Neuronal stem cell (in vitro differentiated cells): ENCODE measurements around the gene NSL1.

ENCODE experiments used
- DNase-seq: peaks from one replicate; pipeline ENCODE4 v3.0.0-alpha.2; 2013; ENCODE audit warnings: low spot score
- H2AFZ ChIP-seq: one replicate; pipeline ENCODE4 v1.6.1; 2013; ENCODE audit warnings: mild to moderate bottlenecking, low read length, inconsistent platforms
- H2AK5ac ChIP-seq: 2 replicates; pipeline ENCODE4 v1.6.1; 2013; ENCODE audit warnings: low read depth, mild to moderate bottlenecking, inconsistent platforms, low read length, moderate library complexity, mixed read lengths
- H2BK120ac ChIP-seq: 2 replicates; pipeline ENCODE4 v1.6.1; 2013; ENCODE audit warnings: low read depth, mild to moderate bottlenecking, inconsistent platforms, low read length, moderate library complexity, mixed read lengths
- H2BK12ac ChIP-seq: one replicate; pipeline ENCODE4 v1.6.1; 2013; ENCODE audit warnings: low read length, inconsistent platforms
- H2BK15ac ChIP-seq: 2 replicates; pipeline ENCODE4 v1.6.1; 2013; ENCODE audit warnings: mild to moderate bottlenecking, low read length, inconsistent platforms, mixed read lengths
- H2BK5ac ChIP-seq: one replicate; pipeline ENCODE4 v1.6.1; 2013; ENCODE audit warnings: inconsistent platforms, mild to moderate bottlenecking, low read length, moderate library complexity
- H3K14ac ChIP-seq: one replicate; pipeline ENCODE4 v1.6.1; 2013; ENCODE audit warnings: low read length, inconsistent platforms
- H3K18ac ChIP-seq: 2 replicates; pipeline ENCODE4 v1.6.1; 2013; ENCODE audit warnings: low read length, inconsistent platforms
- H3K23ac ChIP-seq: 2 replicates; pipeline ENCODE4 v1.6.1; 2013; ENCODE audit warnings: low read depth, mild to moderate bottlenecking, mixed read lengths, low read length, inconsistent platforms; ENCODE audit not compliant: poor library complexity
- H3K27ac ChIP-seq: replicated peaks from 3 replicates; pipeline ENCODE4 v1.5.1; 2013; ENCODE audit warnings: low read length, inconsistent platforms
- H3K27me3 ChIP-seq, 3 experiments: 2 replicates each; pipeline ENCODE4 v1.6.1; 2013; ENCODE audit warnings: low read length in 3 of 3, mild to moderate bottlenecking in 2 of 3, inconsistent platforms in 1 of 3, low read depth in 1 of 3, mixed read lengths in 1 of 3, moderate library complexity in 1 of 3; ENCODE audit not compliant: control insufficient read depth in 3 of 3, insufficient read depth in 3 of 3
- H3K36me3 ChIP-seq, 2 donors: replicated peaks in 1 of 2; 2 replicates each; pipeline ENCODE4 v1.6.1; 2013; ENCODE audit warnings: low read length in 2 of 2; ENCODE audit not compliant: control insufficient read depth in 2 of 2, insufficient read depth in 2 of 2
- H3K4ac ChIP-seq: 2 replicates; pipeline ENCODE4 v1.6.1; 2013; ENCODE audit warnings: inconsistent platforms, mild to moderate bottlenecking, low read length, moderate library complexity
- H3K4me1 ChIP-seq, 2 donors: 1 replicate in 1 of 2; 2 replicates in 1 of 2; pipeline ENCODE4 v1.6.1; 2013; ENCODE audit warnings: low read length in 2 of 2, low read depth in 1 of 2; ENCODE audit not compliant: control insufficient read depth in 2 of 2, insufficient read depth in 1 of 2
- H3K4me2 ChIP-seq: one replicate; pipeline ENCODE4 v1.6.1; 2013; ENCODE audit warnings: mild to moderate bottlenecking, low read length, inconsistent platforms; ENCODE audit not compliant: insufficient read depth, poor library complexity, severe bottlenecking
- H3K4me3 ChIP-seq, 2 donors: 2 replicates each; pipeline ENCODE4 v1.5.1; 2013; ENCODE audit warnings: low read length in 2 of 2, mild to moderate bottlenecking in 2 of 2, inconsistent platforms in 1 of 2, moderate library complexity in 1 of 2
- H3K79me1 ChIP-seq: one replicate; pipeline ENCODE4 v1.6.1; 2013; ENCODE audit warnings: low read depth, mild to moderate bottlenecking, inconsistent platforms, low read length, moderate library complexity
- H3K9ac ChIP-seq: one replicate; pipeline ENCODE4 v1.6.1; 2013; ENCODE audit warnings: mild to moderate bottlenecking, low read depth, low read length, inconsistent platforms; ENCODE audit not compliant: poor library complexity
- H3K9me3 ChIP-seq, 2 donors: replicated peaks in 1 of 2; 2 replicates each; pipeline versions ENCODE3 to v1.6.1; 2013; ENCODE audit warnings: low read length in 2 of 2, mild to moderate bottlenecking in 2 of 2, inconsistent platforms in 1 of 2, low read depth in 1 of 2, mixed read lengths in 1 of 2, moderate library complexity in 1 of 2; ENCODE audit not compliant: control insufficient read depth in 2 of 2, insufficient read depth in 1 of 2
- H4K8ac ChIP-seq: one replicate; pipeline ENCODE4 v1.6.1; 2013; ENCODE audit warnings: low read depth, mild to moderate bottlenecking, inconsistent platforms, low read length, moderate library complexity
- H4K91ac ChIP-seq: one replicate; pipeline ENCODE4 v1.6.1; 2013; ENCODE audit warnings: low read length, low read depth, mild to moderate bottlenecking, inconsistent platforms; ENCODE audit not compliant: poor library complexity
- WGBS, 2 donors: extraction: QIAGEN DNeasy Blood & Tissue Kit; methylation state at CpG; one replicate each; pipeline ENCODE4 v1.1.7; 2013; ENCODE audit warnings: missing lambda C conversion rate in 2 of 2, mixed read lengths in 1 of 2; ENCODE audit not compliant: insufficient read length in 2 of 2, insufficient replicate concordance in 1 of 2; ENCODE audit errors: extremely low coverage in 2 of 2; 5-methylcytosine and 5-hydroxymethylcytosine counted together

The NSL1 gene

GRCh38 chr1:212701910-212702309 is 89.7 kb downstream of the NSL1 start:
- H3K4me3 ChIP-seq, result no peak overlapping the region
- H4K8ac ChIP-seq, result no peak overlapping the region
- no peak overlapping the region for H3K4ac ChIP-seq
- H3K79me1 ChIP-seq, result no peaks in the 10 kb centered on the region
- H3K4me1 ChIP-seq, result peaks cover 0 to 7% of the 10 kb centered on the region in 2 donors
- H3K9ac ChIP-seq, result no peak overlapping the region
- no peak overlapping the region for H3K23ac ChIP-seq
- no peak overlapping the region for H2BK12ac ChIP-seq
- H2BK15ac ChIP-seq, result no peak overlapping the region
- H4K91ac ChIP-seq, result no peak overlapping the region
- no peak overlapping the region for H2AK5ac ChIP-seq
- peaks cover 10 to 63% (median 40%) of the 10 kb centered on the region in 3 experiments for H3K27me3 ChIP-seq
- WGBS, 2 donors, result no CpG with 5 or more reads among the region's 1 CpG
- H3K36me3 ChIP-seq, result no peaks in the 10 kb centered on the region
- H3K18ac ChIP-seq, result no peak overlapping the region
- no peak overlapping the region for H3K14ac ChIP-seq
- no peak overlapping the region for H2BK120ac ChIP-seq
- no peak overlapping the region for H2AFZ ChIP-seq
- H3K4me2 ChIP-seq, result no peak overlapping the region
- no peaks in the 10 kb centered on the region for H3K9me3 ChIP-seq
- no peak overlapping the region for H2BK5ac ChIP-seq
- no peak for DNase-seq
- no peak overlapping the region for H3K27ac ChIP-seq

GRCh38 chr1:212700892-212701819 is 90.4 kb downstream of the NSL1 start:
- no peak overlapping the region for H3K9ac ChIP-seq
- no peak overlapping the region for H2BK120ac ChIP-seq
- peaks cover 0 to 7% of the 10 kb centered on the region in 2 donors for H3K4me1 ChIP-seq
- H2AK5ac ChIP-seq, result no peak overlapping the region
- no peak overlapping the region for H2BK5ac ChIP-seq
- H3K4me2 ChIP-seq, result peak overlapping the region; percentile 95
- no peaks in the 10 kb centered on the region for H3K9me3 ChIP-seq
- no peak overlapping the region for H3K23ac ChIP-seq
- no peak overlapping the region for H2BK15ac ChIP-seq
- H3K27me3 ChIP-seq, result peaks cover 10 to 67% (median 40%) of the 10 kb centered on the region in 3 experiments
- H3K14ac ChIP-seq, result no peak overlapping the region
- no peak overlapping the region for H3K18ac ChIP-seq
- no peak overlapping the region for H3K4ac ChIP-seq
- H2AFZ ChIP-seq, result peak overlapping the region; percentile 90
- no peaks in the 10 kb centered on the region for H3K79me1 ChIP-seq
- no peak overlapping the region for H2BK12ac ChIP-seq
- no peak overlapping the region for H4K91ac ChIP-seq
- peak overlapping the region in 1 of 2 donors; percentile 43 for H3K4me3 ChIP-seq
- WGBS, 2 donors, result no CpG with 5 or more reads among the region's 27 CpGs
- no peaks in the 10 kb centered on the region for H3K36me3 ChIP-seq
- H3K27ac ChIP-seq, result no peak overlapping the region
- no peak overlapping the region for H4K8ac ChIP-seq
- no peak for DNase-seq

- Histone ChIP-seq H3K23ac (no peak overlapping the region), H3K18ac (peak overlapping the region; percentile 68), H4K8ac (no peak overlapping the region), H3K36me3 (no peaks in the 10 kb centered on the region), H3K27ac (no peak overlapping the region), H2AK5ac (peak overlapping the region; percentile 54), H3K9me3 (no peaks in the 10 kb centered on the region), H2BK120ac (no peak overlapping the region), H3K4me2 (peak overlapping the region; percentile 95), H3K79me1 (no peaks in the 10 kb centered on the region), H2BK5ac (no peak overlapping the region), H2AFZ (peak overlapping the region; percentile 90), H3K9ac (no peak overlapping the region), H3K4me3 (peak overlapping the region; percentile 43 to 78), H2BK12ac (no peak overlapping the region), H2BK15ac (no peak overlapping the region), H3K27me3 (peaks cover 10 to 67% (median 40%) of the 10 kb centered on the region in 3 experiments), H3K4me1 (peaks cover 0 to 7% of the 10 kb centered on the region in 2 donors), H3K4ac (no peak overlapping the region), H3K14ac (no peak overlapping the region), H4K91ac (no peak overlapping the region)
- DNase-seq, result no peak
- WGBS, 2 donors, result no CpG with 5 or more reads among the region's 56 CpGs
These were observed 91.2 kb downstream of the NSL1 start for GRCh38 chr1:212700223-212700891.
